HG02970 (cell line): Measurements from ENCODE around the gene TMEM183A.

Experiments used
- ATAC-seq: cut with Tn5 transposase; IDR thresholded peaks from one replicate; pipeline ENCODE4 v1.9.1; 2021; ENCODE audit warnings: mild to moderate bottlenecking, moderate library complexity, moderate number of reproducible peaks; ENCODE audit not compliant: unreplicated experiment, low FRiP score

Gene TMEM183A

DNA sequence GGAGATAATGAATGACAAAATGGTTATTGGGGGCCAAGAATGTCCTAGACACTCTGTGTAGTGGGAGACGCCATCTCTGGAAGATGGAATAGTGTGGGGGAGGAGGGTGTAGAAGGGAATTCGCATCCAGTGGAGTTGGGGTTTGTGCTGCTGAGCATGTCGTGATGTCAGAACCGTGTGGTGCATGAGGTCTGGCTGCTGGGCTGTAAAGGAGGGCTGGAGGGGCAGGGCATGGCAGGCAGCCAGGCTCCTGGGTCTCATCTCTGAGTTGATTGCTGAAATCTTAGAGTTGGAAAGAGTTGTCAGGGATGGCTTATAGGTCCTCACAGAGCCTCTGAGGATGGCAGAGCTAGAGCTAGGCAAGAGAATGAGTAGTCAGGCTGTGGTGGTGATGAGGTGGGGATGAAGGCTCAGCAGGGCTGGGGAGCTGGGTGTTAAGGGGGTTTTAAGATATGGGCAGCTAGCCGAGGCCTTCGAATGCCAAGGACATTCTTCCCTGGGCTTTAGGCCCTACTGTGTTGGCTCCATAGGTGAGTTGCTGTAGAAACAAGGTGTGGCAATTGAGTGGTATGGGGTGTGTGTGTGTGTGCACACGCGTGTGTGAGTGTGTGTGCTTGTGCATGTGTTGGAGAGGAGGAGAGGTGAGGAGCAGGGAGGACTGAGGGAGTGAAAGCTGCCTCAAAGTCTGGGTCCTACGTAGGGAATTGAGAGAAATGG lies 21.1 kb downstream of the TMEM183A start:
- no peak for ATAC-seq

DNA sequence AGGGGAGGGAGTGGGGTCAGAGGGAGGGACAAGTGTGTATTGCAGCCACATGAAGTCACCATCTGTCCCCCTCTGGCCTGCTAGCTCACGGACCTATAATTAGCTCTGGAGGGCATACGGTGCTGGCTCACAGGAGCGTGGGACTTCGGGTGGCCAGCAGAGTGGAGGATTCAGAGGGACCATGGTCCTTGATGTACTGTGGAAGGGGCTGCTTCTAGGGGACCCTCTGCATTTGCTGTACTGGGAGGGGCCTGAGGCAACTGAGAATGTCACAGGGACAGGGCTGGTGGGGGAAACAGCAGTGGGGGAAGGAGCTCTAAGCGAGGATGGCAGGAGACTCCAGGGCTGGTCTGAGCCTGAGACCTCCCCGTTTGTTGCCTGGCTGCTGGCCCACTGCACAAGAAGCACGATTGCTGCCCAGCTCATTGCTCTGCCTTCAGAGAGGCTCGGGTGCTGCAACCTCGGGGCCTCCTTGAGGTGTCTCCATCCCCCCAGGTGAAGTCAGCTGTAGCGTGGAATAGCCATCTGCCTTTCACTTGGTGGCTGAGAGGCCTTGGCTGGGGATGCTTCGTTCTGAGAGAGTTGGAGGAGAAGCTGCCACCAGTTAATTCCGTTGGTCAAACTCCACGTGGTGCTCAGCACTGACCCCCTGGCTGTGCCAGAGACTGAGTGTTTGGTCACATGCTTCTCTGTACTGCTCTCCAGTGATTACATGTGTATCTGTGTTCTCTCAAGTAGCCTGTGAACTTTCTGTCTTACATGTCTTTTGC lies 21.8 kb downstream of the TMEM183A start:
- no peak for ATAC-seq

DNA sequence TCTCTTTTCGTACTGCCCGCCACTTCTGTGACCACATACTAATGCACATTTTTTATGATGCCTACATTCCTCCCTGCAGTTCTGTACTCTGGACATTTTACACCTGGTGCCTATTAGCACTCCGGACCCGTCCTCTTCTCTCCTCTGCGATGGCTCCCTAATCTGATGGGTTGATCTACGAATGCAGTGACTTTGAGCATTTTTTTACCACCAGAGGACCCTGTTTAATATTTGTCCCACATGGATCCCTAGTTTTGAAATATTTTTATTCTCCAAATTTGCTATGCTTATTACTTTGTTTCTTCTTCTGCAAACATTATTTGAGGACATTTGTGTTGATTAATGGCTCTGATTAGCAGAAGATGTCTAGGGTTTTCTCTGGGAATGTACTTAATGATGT lies 24.3 kb downstream of the TMEM183A start:
- ATAC-seq = no peak

DNA sequence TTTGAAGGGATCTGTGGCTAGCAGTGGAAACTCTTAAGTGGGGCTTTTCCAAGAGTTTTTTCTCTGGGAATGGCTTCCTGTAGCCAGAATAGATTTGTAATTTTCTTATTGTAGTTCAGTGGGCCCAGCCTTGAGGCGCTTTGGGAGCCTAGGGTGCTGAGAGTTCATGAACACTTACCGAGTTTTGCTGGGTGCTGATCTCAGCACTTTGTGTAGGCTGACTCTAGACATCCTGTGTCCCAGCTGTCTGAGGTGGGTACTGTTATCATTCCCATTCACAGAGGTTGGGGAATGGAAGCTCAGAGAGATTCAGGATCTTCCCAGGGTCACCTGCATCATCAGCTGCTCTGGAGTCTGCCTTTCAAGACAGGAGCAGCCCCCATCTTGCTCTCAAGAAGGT lies 26.1 kb downstream of the TMEM183A start:
- ATAC-seq = no peak

DNA sequence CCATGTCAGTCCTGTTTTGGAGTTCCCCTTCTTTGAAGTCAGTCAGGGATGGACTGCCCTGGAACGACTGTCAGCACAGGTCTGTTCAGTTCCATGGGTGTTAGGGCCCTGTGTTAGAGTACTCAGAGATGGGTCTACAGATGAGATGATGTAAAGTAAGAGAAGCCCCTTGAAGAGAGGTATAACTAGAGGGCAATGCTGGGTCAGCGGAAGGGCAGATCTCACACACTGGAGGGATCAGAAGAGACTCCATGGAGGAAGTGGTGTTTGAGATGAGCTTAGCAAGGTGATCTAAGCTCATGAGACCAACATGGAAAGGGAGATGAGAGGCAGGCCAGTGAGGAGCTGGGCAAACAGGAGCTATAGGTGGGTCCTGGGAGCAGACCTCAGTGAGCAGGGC lies 26.7 kb downstream of the TMEM183A start:
- ATAC-seq = no peak

DNA sequence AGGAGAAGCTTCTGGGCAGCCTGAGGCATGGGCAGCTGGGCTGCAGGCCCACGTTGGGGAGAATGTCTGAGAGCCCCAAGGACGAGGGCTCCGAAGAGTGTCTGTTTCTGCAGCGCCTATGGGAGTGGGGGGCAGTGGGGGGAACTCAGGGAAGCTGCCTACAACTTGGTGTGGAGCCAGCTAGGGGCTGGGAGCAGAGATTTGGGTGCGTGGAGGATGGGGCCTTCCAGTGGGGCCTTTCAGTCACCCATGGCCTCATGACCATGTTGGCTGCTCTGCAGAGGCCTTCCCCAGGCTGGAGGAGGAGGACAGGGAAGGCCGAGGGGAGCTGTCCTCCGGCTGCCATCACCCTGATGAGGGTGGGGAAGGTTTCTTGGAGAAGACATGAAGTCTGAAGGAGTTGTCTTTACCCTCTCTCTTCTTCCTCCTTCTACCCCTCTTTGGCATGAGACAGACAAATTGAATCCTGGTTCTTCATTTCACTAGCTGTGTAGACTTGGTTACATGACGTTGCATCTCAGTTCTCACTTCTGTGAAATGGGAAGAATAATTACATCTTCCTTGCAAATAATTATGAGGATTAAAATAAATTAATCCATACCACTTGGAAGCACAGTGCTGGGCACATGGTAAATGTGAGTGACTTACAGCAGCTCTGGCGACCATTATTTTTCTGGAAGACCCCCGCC lies 27.4 kb downstream of the TMEM183A start:
- no peak for ATAC-seq

DNA sequence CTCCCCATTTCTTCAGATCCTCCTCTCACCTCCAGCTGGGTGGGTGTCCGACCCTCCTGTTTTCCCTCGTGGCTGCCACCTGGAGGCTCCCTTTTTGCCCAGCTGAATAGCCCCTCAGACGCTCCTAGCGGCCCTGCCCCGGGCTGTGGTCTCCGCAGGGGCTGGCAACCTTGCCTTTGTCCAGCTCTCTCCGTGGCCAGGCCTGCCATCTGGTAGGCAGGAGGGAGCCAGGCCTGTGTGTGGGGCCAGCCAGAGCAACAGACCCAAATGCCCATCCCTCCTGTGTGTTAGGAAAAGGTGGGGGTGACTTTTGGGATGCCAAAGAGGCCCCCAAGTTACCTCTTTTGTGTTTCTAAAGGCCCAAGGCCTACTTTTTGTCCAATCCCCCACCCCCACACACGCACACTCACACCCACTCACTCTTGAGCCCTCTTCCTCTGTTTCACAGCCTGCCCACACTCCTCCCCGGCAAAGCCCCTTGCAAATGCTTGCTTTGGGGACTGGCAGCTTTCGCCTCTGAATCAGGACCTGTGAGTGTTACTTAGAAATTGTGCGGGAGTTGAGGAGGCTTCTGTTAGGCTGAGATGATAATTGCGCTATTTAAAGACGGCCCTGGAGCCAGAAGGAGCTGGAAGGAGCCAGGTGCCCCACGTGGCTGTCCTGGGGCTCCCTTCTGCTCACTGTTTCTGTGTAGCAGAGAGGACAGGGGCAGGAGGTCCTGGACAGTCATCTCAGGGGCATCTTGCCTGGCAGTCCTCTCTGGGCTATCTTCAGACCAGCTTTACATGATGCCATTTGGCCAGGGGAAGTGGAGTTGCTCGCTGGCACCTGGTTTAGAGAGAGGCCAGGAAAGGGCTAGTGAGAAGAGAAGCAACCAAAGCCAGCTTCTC lies 28.2 kb downstream of the TMEM183A start:
- no peak for ATAC-seq

DNA sequence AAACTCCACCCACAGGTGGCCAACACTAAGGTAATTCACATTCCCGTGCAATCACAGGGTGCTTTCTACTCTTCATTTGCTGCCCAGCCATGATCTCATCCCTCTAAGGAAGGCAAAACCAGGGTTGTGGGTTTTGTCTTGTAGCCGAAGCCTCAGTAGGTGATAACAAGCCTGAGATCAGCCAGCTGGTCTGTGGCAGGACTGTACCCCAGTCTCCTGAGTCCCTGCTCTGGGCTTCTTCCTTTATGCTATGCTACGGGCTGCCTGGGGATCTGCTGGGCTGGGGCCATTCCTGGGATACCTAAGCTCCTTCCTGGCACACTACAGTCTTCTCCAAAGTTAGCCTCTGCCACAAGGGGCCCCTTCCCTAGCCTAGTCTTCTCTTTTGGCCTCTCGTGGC lies 29.0 kb downstream of the TMEM183A start:
- ATAC-seq = no peak

DNA sequence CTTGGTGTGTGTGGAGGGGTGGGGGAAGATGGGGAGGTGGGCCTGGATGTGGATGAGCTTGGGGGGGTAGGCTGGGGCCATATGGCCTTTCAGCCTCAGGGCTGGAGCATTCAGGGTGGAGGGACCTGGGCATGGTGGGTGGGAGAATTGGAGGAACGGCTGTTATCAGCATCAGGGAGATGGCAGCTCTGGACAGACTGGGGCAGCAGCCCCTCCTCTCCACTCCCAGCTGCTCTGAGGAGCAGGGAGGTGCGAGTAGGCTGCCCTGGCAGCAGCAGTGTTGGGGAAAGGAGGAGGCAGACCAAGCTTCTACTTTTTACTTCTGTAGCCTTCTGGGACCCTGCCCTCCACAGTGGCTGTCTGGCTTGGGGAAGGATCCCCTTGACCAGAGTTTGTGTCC lies 29.4 kb downstream of the TMEM183A start:
- ATAC-seq = no peak

DNA sequence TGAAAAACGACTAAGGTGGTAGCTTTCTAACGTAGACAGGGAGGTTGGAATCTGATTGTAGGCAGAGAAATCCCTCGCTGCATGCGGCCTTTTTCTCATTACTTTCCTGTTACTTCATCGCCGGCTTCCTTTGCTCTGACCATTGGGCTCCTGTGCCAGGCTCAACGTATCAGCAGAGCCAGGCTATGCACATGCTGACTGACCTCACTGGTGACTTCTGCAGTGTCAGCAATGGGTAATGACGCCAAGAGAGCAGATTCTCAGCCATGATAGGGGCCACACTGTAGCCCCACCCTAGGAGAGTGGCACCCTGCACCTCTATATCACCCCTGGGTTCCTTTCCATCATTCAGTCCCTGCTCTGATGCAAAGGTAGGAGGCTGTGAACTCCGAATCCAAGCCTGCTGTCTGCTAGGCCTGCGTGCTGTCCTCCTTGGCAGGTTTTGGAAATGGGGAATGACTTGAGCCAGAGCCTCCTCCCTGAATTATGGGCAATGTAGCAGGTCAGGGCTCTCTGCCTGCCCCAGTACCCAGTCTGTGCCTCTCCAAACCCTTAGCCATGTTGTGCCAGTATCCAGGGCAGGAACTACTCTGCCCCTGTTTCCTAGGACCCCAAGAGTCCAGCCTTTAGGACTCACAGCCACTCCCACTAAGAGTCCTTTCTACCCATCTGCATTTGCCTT lies 30.5 kb downstream of the TMEM183A start:
- ATAC-seq = no peak

DNA sequence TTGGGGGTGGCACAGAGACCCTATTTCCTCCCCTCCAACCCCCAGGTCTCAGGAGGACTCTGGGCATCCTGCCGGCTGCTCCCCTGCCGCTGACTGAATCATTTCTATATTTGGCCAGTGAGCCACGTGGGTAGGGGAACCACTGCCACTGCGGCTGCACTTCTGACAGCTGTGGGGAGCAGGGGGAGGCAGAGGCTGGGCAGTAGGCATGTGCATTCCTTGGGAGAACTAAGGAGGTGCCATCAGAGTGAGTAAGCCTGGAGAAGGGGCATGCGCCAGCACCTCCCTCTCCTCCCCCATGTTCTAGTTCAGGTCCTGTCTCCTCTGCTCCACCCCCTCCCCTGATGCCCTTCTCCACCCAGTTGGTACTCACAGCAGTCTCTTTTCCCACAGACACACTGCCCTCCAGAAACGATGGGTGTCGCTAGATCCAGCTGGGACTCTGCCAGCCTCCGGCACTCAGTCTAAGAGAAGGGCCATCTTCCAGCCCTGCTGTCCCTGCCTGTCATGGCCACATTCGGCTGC lies 31.1 kb downstream of the TMEM183A start:
- no peak for ATAC-seq

DNA sequence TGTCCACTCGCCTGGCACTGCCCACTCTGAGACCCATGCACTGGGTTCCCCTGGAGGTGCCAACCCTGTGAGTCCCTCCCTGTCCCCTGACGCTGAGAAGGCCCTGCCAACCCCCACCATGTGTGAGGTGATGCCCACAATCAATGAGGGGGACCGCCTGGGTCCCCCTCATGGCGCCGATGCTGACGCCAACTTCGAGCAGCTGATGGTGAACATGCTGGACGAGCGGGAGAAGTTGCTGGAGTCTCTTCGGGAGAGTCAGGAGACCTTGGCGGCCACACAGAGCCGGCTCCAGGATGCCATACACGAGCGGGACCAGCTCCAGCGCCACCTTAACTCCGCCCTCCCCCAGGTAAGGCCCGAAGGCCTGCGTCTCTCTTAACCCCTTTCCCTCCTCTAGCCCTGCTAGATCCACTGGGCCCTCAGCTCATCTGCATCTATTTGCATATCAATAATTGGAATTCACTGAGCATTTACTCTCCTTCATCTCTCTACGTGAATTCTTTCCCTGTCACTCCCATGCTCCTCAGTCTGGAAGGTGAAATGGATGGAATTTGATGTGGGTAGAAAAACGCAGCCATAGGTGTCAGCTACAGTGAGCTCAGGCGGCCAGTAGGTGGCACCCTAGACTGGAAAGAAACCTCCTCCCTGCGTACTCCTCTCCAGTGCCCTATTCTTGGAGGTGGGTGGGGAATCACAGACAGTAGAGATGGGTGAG lies 31.9 kb downstream of the TMEM183A start:
- no peak for ATAC-seq

DNA sequence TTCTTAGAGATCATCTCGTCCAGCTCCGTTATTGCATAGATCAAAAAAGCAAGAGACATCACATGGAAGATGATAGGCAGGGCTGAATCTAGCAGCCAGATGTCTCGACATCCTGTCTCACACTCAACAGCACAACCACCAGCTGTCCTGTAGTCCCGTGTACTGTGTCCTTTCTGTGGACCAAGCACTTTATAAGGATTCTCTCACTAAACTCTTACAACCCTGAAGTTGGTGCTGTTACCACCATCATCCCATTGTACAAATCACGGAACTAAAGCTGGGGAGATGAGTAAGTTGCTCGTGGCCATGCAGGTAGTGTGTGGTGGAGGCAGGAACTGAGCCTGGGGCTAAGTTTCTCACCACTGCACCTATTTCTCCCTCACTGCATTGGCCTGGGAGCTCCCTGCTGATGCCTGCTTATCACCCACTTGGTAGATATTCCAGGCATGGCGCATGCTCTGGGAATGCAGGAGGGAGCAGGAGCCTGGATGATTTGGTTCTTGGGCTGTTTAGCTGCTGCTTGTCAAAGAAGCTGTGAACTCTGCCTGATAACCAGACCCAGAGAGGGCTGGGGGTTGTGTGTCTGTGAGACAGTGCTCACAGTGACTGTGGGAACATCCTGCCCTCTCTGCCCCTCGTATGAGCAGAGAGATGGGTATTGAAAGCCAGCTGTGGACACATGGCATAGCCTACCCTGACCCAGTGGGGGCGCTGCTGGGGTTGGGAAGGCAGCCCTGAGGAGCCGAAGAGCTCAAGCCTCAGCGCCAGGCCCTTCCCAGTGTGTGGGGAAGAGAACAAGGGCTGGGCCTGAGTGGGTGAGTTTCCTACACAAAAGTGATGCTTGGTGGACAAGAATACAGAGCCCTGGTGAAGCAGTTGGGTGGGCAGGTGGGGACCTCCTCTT lies 32.7 kb downstream of the TMEM183A start:
- ATAC-seq = no peak

DNA sequence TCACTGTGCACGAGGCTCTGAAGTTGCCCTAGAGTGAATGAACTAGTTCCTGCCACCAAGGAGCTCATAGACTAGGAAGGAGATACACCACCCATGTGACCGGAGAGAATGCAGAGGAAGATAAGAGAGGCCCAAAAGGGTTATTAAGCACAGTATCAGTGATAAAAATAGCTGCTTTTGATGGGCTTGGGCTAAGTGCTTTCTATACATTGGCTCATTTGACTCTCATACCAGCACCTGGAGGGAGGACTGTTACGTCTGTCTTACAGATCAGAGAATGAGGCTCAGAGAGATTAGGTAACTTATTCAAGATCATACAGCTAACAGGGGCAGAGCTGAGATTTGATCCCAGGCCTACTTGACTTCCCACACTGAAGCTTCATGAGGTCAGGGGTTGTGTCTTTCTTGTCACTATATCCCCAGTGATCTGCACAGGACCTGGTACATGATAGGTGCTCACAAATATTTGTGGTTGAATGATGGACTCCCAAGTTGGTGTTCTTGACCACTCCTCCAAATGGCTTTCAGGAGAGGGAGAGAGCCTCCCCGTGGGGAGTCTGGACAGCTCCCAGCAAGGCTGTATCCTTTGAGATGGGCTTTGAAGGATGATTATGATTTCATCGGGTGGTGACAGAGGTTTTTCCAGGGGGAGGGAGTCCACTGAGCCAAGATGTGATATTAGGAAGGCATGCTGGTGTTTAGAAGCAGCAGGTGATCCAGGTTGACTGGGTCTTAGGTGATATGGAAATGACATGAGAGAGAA lies 33.5 kb downstream of the TMEM183A start:
- ATAC-seq = no peak

DNA sequence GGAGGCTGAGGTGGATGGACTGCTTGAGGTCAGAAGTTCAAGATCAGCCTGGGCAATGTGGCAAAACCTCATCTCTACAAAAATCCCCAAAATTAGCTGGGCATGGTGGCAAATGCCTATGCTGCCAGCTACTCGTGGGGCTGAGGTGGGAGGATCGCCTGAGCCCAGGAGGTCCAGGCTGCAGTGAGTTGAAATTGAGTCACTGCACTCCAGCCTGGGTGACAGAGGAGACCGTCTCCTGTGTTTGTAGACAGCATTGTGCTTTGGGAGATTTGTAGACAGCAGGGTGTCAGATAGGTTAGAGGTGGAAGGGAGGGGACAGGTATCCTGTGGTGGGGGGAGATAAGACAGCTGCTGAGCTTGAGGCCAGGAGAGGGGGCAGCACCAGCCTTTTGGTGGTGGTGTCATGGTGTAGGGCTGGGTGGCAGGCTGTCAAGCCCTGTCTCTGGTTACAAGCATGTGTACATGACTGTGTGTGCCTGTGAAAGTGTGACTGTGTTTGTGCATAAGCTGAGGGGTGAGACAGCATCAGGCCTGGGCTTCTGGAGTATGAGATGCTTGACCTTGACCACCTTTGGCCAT lies 34.3 kb downstream of the TMEM183A start:
- ATAC-seq = no peak

DNA sequence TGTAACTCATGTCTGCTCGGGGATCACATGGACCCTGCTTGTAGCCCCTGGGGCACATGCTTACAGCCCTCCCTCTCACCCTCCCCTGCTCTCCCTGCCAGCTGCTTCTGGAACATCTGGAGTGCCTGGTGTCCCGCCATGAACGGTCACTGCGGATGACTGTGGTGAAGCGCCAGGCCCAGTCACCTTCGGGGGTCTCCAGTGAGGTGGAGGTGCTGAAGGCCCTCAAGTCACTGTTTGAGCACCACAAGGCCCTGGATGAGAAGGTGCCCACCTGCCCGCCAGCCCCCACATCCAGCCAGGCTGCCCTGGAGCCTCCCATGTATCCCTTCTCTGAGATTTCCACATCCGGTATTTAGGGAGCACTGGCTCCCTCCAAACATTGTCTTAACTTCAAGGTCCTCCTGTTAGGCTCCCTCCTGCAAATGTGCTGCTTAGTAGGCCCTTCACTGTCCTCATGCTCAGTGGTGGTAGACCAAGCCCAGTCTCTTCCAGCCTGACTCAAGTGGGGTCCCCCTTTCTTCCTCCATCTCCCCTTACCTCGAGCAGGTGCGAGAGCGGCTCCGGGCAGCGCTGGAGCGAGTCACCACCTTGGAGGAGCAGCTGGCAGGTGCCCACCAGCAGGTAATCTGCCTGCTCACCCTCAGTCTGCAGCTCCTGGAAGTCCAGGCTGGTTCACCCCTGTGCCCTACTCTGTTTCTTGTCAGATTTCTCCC lies 36.8 kb downstream of the TMEM183A start:
- no peak for ATAC-seq
